ENCODE results near the gene RANBP3L. TPM values are rescaled to one million over a fixed set of nuclear protein-coding genes. Genes with fewer than 3 reads are reported as not detected.

Gene RANBP3L
- total and polyA plus RNA-seq, 10 of the 15 experiments (the other 5 are each of a cell fraction or from before 2014, with no cell fraction given), result 0.02 to 0.29 (median 0.06) TPM; not detected in 4

GRCh38 chr5:36214436-36214835, 87.3 kb downstream of the RANBP3L start:
- SMC1A ChIA-PET (ENCODE audit: uncharacterized antibody, unreplicated experiment), result interaction anchor here (1.0 to 1.4 kb wide), 2 partner anchors 51 to 92 kb away, joined by 3 read pairs; no protein-coding TSS in a partner anchor
- no peaks in the 10 kb centered on the region for H3K27me3 ChIP-seq (replicated peaks in 1 of 2; ENCODE audit: control insufficient read depth in 2 of 2, insufficient read depth in 2 of 2, low read length in 1 of 2)
- TF ChIP-seq CTCF (IDR thresholded peaks at IDR 0.05 in 2 of 3, conservative IDR thresholded peaks at IDR 0.05 in 1 of 3; ENCODE audit: control insufficient read depth in 2 of 3, extremely low read depth in 1 of 3, insufficient read depth in 1 of 3, low read depth in 3 of 3, low read length in 3 of 3) (peak in 2 of 3 experiments; percentile 14 to 24; a peak in 2 of 6 replicates), SREBF1 (IDR thresholded peaks at IDR 0.05; ENCODE audit: low read length) (no peak), HDAC6 (IDR thresholded peaks at IDR 0.05; ENCODE audit: unreplicated experiment) (no peak), CUX1 (IDR thresholded peaks at IDR 0.05; ENCODE audit: insufficient replicate concordance, low read depth, low read length) (no peak), RAD21 (IDR thresholded peaks at IDR 0.05; ENCODE audit: insufficient read depth, low read depth, low read length) (peak; percentile 42), SUZ12 (IDR thresholded peaks at IDR 0.05; ENCODE audit: unreplicated experiment) (no peak)
- in situ Hi-C loops (cut with MboI) (no loop called here), intact Hi-C loops (cut with micrococcal nuclease; ENCODE audit: unreplicated experiment) (no loop called here)
- ATAC-seq (no peak), DNase-seq (ENCODE audit: low read depth, low spot score) (no peak), FAIRE-seq (no peak)
- no peaks in the 10 kb centered on the region for H3K4me1 ChIP-seq (ENCODE audit: control insufficient read depth, insufficient read depth, low read length)
- H3K36me3 ChIP-seq (ENCODE audit: control insufficient read depth in 2 of 2, insufficient read depth in 2 of 2, low read length in 1 of 2), result no peaks in the 10 kb centered on the region; a peak in 1 of 4 replicates
- WGBS (ENCODE audit: insufficient coverage, insufficient replicate concordance, low lambda C conversion rate, missing lambda C conversion rate), result 88% methylated on average over 3 of the region's 3 CpGs
- H3K4me3 ChIP-seq, result no peak overlapping the region
- RAD21 ChIA-PET (ENCODE audit: unreplicated experiment), result interaction anchor here (1.2 kb wide), 1 partner anchor 135 kb away, joined by 3 read pairs; no protein-coding TSS in a partner anchor
- no peaks in the 10 kb centered on the region for H3K9me3 ChIP-seq (replicated peaks; ENCODE audit: control insufficient read depth, insufficient read depth, low read length)
- no peaks in the 10 kb centered on the region for H4K20me1 ChIP-seq (ENCODE audit: control insufficient read depth, insufficient read depth)
- BruUV-seq (replicated peaks), result no TSS peak
- CTCF ChIA-PET, result interaction anchor here (0.6 to 2.2 kb wide), 2 partner anchors 26 to 296 kb away, joined by 3 to 6 read pairs; no protein-coding TSS in a partner anchor
- no peaks in the 10 kb centered on the region for H3K79me2 ChIP-seq (ENCODE audit: control insufficient read depth, insufficient read depth, low read length)
- no peak overlapping the region for H3K27ac ChIP-seq (ENCODE audit: control insufficient read depth, insufficient read depth)
- POLR2A ChIA-PET, result no interaction called here
- no peak overlapping the region for H3K9ac ChIP-seq (ENCODE audit: control insufficient read depth, insufficient read depth, low read length)
- no peak overlapping the region for H2AFZ ChIP-seq (ENCODE audit: control insufficient read depth, low read depth, low read length)
- no peak overlapping the region for H3K4me2 ChIP-seq (ENCODE audit: control insufficient read depth, insufficient read depth)
